Astrocyte (in vitro differentiated cells and primary cell): ENCODE measurements around the gene SLC13A5. TPM values are rescaled to one million over a fixed set of nuclear protein-coding genes. Genes with fewer than 3 reads are reported as not detected.

Source experiments
- DNase-seq: peaks from one replicate; pipeline ENCODE4 v3.0.0-alpha.2; 2010; ENCODE audit warnings: low read depth
- FAIRE-seq: peaks from 2 replicates; lab custom pipeline; 2011; peaks lifted over from hg19 to GRCh38; lab: Jason Lieb, UNC
- H2AFZ ChIP-seq: 2 replicates; pipeline ENCODE4 v1.6.0; 2012; ENCODE audit warnings: low read depth, low read length, inconsistent platforms
- H3K27ac ChIP-seq: 2 replicates; pipeline ENCODE4 v1.5.1; 2011; ENCODE audit warnings: low read depth, low read length, inconsistent platforms
- H3K27me3 ChIP-seq: 2 replicates; pipeline ENCODE4 v1.6.0; 2011; ENCODE audit warnings: low read length, inconsistent platforms; ENCODE audit not compliant: insufficient read depth
- H3K36me3 ChIP-seq: 2 replicates; pipeline ENCODE4 v1.5.1; 2011; ENCODE audit warnings: low read length, inconsistent platforms; ENCODE audit not compliant: insufficient read depth
- H3K4me1 ChIP-seq: 2 replicates; pipeline ENCODE4 v1.5.1; 2011; ENCODE audit warnings: low read length, inconsistent platforms; ENCODE audit not compliant: insufficient read depth
- H3K4me2 ChIP-seq: 2 replicates; pipeline ENCODE4 v1.6.0; 2012; ENCODE audit warnings: low read length, inconsistent platforms
- H3K4me3 ChIP-seq: 2 replicates; pipeline ENCODE4 v1.5.1; 2011; ENCODE audit warnings: low read depth, mild to moderate bottlenecking, low read length, inconsistent platforms; ENCODE audit not compliant: insufficient read depth
- H3K79me2 ChIP-seq: 2 replicates; pipeline ENCODE4 v1.6.0; 2012; ENCODE audit warnings: mild to moderate bottlenecking, low read length, inconsistent platforms; ENCODE audit not compliant: insufficient read depth
- H3K9ac ChIP-seq: 2 replicates; pipeline ENCODE4 v1.6.0; 2012; ENCODE audit warnings: mild to moderate bottlenecking, low read length, inconsistent platforms
- H3K9me3 ChIP-seq: 2 replicates; pipeline ENCODE4 v1.5.1; 2012; ENCODE audit warnings: low read depth, mild to moderate bottlenecking, low read length, inconsistent platforms; ENCODE audit not compliant: insufficient read depth
- H4K20me1 ChIP-seq: 2 replicates; pipeline ENCODE4 v1.6.0; 2012; ENCODE audit warnings: low read length, inconsistent platforms; ENCODE audit not compliant: insufficient read depth
- H3K27ac Mint-ChIP-seq: one replicate; pipeline ENCODE4 v1.8.0; 2021; ENCODE audit warnings: mild to moderate bottlenecking, mixed read lengths; ENCODE audit not compliant: unreplicated experiment
- H3K27me3 Mint-ChIP-seq: one replicate; pipeline ENCODE4 v1.8.0; 2021; ENCODE audit warnings: low read depth, mixed read lengths; ENCODE audit not compliant: unreplicated experiment
- H3K36me3 Mint-ChIP-seq: one replicate; pipeline ENCODE4 v1.8.0; 2021; ENCODE audit warnings: low read depth, mixed read lengths; ENCODE audit not compliant: unreplicated experiment
- H3K4me1 Mint-ChIP-seq: one replicate; pipeline ENCODE4 v1.8.0; 2021; ENCODE audit warnings: low read depth, mixed read lengths; ENCODE audit not compliant: unreplicated experiment
- H3K4me3 Mint-ChIP-seq: one replicate; pipeline ENCODE4 v1.8.0; 2021; ENCODE audit warnings: mild to moderate bottlenecking, moderate library complexity, mixed read lengths; ENCODE audit not compliant: unreplicated experiment
- H3K9me3 Mint-ChIP-seq: one replicate; pipeline ENCODE4 v1.8.0; 2021; ENCODE audit warnings: mild to moderate bottlenecking, mixed read lengths; ENCODE audit not compliant: unreplicated experiment
- EZH2 ChIP-seq: IDR thresholded peaks from 2 replicates; pipeline ENCODE4 v1.6.1; 2012; ENCODE audit warnings: mild to moderate bottlenecking, low read length, inconsistent platforms; ENCODE audit not compliant: insufficient read depth
- total RNA-seq: library from RNA; stranded (reverse); gene quantifications from 2 replicates; pipeline ENCODE4 v1.2.1, GENCODE V29; 2021
- TF ChIP-seq, protein P1 (sequence below): IDR thresholded peaks from 2 replicates; pipeline ENCODE4 v1.5.1; 2011; ENCODE audit warnings: low read depth, mild to moderate bottlenecking, inconsistent platforms, low read length, moderate library complexity; ENCODE audit not compliant: insufficient read depth

Gene SLC13A5
- total RNA-seq, 1 donor from 2014 or later = 6.9 TPM

DNA sequence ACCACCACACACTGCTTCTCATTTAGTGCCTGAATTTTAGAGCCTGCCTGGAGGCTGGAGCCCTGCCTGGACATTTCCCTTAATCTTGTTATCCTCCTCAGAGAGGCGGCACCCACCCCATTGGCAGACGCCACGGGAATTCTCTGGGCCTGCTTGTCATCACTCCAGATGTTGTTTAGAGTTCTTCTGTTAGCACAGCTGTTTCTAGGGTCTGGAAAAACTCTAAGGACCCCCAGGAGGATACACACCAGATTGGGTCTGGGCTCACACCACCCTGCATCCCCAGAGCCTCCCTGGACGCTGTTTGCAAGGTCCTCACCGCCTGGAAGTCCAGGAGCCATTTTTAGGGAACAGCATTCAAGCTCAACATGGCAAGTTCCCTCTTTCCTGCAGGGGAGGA is 42.1 kb upstream of the SLC13A5 start:
- Mint-ChIP-seq H3K4me3 (peak overlapping the region; percentile 58), H3K36me3 (peaks cover 27% of the 10 kb centered on the region), H3K4me1 (peaks cover 58% of the 10 kb centered on the region), H3K9me3 (peaks cover 4% of the 10 kb centered on the region), H3K27ac (peak overlapping the region; percentile 99), H3K27me3 (no peaks in the 10 kb centered on the region)
- Histone ChIP-seq H3K79me2 (no peaks in the 10 kb centered on the region), H3K4me2 (peak overlapping the region; percentile 34), H3K4me3 (no peak overlapping the region), H3K4me1 (peaks cover 22% of the 10 kb centered on the region), H3K9me3 (no peaks in the 10 kb centered on the region), H3K9ac (no peak overlapping the region), H3K27me3 (no peaks in the 10 kb centered on the region), H3K36me3 (no peaks in the 10 kb centered on the region), H3K27ac (no peak overlapping the region), H2AFZ (peak overlapping the region; percentile 45), H4K20me1 (no peaks in the 10 kb centered on the region)
- no peak for TF ChIP-seq EZH2
- TF ChIP-seq, protein P1, sequence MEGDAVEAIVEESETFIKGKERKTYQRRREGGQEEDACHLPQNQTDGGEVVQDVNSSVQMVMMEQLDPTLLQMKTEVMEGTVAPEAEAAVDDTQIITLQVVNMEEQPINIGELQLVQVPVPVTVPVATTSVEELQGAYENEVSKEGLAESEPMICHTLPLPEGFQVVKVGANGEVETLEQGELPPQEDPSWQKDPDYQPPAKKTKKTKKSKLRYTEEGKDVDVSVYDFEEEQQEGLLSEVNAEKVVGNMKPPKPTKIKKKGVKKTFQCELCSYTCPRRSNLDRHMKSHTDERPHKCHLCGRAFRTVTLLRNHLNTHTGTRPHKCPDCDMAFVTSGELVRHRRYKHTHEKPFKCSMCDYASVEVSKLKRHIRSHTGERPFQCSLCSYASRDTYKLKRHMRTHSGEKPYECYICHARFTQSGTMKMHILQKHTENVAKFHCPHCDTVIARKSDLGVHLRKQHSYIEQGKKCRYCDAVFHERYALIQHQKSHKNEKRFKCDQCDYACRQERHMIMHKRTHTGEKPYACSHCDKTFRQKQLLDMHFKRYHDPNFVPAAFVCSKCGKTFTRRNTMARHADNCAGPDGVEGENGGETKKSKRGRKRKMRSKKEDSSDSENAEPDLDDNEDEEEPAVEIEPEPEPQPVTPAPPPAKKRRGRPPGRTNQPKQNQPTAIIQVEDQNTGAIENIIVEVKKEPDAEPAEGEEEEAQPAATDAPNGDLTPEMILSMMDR = no peak
- no peak for FAIRE-seq
- DNase-seq = no peak

GRCh38 chr17:6753546-6753945 is 40.4 kb upstream of the SLC13A5 start:
- peak overlapping the region; percentile 87 for H3K9ac ChIP-seq
- H2AFZ ChIP-seq = peak overlapping the region; percentile 73
- no peaks in the 10 kb centered on the region for H4K20me1 ChIP-seq
- H3K4me2 ChIP-seq = peak overlapping the region; percentile 82
- H3K36me3 ChIP-seq = no peaks in the 10 kb centered on the region
- FAIRE-seq = no peak
- H3K4me1 ChIP-seq = peaks cover 22% of the 10 kb centered on the region
- Mint-ChIP-seq H3K27me3 (no peaks in the 10 kb centered on the region), H3K27ac (peak overlapping the region; percentile 99), H3K9me3 (peaks cover 4% of the 10 kb centered on the region), H3K4me3 (peak overlapping the region; percentile 31), H3K4me1 (peaks cover 57% of the 10 kb centered on the region), H3K36me3 (peaks cover 12% of the 10 kb centered on the region)
- peak overlapping the region; percentile 98 for H3K27ac ChIP-seq
- H3K79me2 ChIP-seq = no peaks in the 10 kb centered on the region
- H3K4me3 ChIP-seq = no peak overlapping the region
- DNase-seq = peak; percentile 4
- TF ChIP-seq EZH2 = no peak
- TF ChIP-seq, protein P1 = no peak
- no peaks in the 10 kb centered on the region for H3K9me3 ChIP-seq
- H3K27me3 ChIP-seq = no peaks in the 10 kb centered on the region

DNA sequence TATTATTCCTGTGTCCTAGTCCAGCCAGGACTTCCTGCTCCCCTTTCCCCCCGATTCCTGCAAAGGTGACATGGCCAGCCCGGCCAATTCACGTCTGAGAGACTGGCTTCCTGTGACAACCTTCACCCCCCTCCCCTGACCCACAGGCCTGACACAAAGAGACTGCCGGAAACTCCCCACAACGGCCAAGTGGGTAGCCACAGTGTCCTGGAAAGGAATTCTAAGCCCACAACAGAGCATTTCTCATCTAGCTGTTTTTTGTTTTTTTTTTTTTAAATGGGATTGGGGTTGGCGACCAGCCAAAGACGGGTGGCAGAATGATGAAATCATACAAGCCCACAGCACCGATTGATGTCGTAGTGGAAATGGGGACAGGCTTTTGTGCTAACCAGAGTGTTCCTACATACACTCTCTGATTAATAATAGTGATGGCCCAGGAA is 39.9 kb upstream of the SLC13A5 start:
- Mint-ChIP-seq H3K4me3 (peak overlapping the region; percentile 69), H3K36me3 (peaks cover 9% of the 10 kb centered on the region), H3K27ac (peak overlapping the region; percentile 99), H3K27me3 (no peaks in the 10 kb centered on the region), H3K9me3 (peaks cover under 1% of the 10 kb centered on the region), H3K4me1 (peaks cover 54% of the 10 kb centered on the region)
- Histone ChIP-seq H3K36me3 (no peaks in the 10 kb centered on the region), H3K4me1 (peaks cover 22% of the 10 kb centered on the region), H3K4me2 (peak overlapping the region; percentile 82), H3K27me3 (no peaks in the 10 kb centered on the region), H4K20me1 (no peaks in the 10 kb centered on the region), H3K9ac (peak overlapping the region; percentile 87), H3K27ac (peak overlapping the region; percentile 98), H3K4me3 (peak overlapping the region; percentile 34), H3K9me3 (no peaks in the 10 kb centered on the region), H3K79me2 (no peaks in the 10 kb centered on the region), H2AFZ (peak overlapping the region; percentile 73)
- TF ChIP-seq EZH2 = no peak
- TF ChIP-seq, protein P1 = no peak
- peak; percentile 78 for FAIRE-seq
- DNase-seq = peak; percentile 93
